Hematopoietic multipotent progenitor cell treated with erythropoietin and hydrocortisone succinate and interleukin-3 and kit ligand, for 17 days (in vitro differentiated cells): ENCODE results near the gene UBE4B.
"Not testable (repeated sequence)": the region's sequence is repeated elsewhere in the genome, so short reads cannot be mapped to it uniquely, and the experiment has no call there.

ENCODE experiments used
- DNase-seq: peaks from one replicate; pipeline ENCODE4 v3.0.0-alpha.2; 2015; ENCODE audit warnings: low spot score

The UBE4B gene

GRCh38 chr1:10177876-10178275 lies 145.1 kb downstream of the UBE4B start:
- DNase-seq: no peak

GRCh38 chr1:10178597-10179405 lies 146.0 kb downstream of the UBE4B start:
- no peak for DNase-seq

GRCh38 chr1:10179406-10180091 lies 146.8 kb downstream of the UBE4B start:
- no peak for DNase-seq

GRCh38 chr1:10181154-10181553 lies 148.4 kb downstream of the UBE4B start:
- DNase-seq: no peak

- DNase-seq: no peak
These were observed 153.0 kb downstream of the UBE4B start for GRCh38 chr1:10185759-10186158.

- DNase-seq: no peak
These were observed 153.7 kb downstream of the UBE4B start for GRCh38 chr1:10186331-10187025.

GRCh38 chr1:10187026-10187334 lies 154.2 kb downstream of the UBE4B start:
- no peak for DNase-seq

GRCh38 chr1:10188133-10188650 lies 155.4 kb downstream of the UBE4B start:
- no peak for DNase-seq

GRCh38 chr1:10189659-10190058 lies 156.9 kb downstream of the UBE4B start:
- DNase-seq: no peak

- DNase-seq: no peak
These were observed 159.5 kb downstream of the UBE4B start for GRCh38 chr1:10192263-10192662.

- no peak for DNase-seq
These were observed 160.5 kb downstream of the UBE4B start for GRCh38 chr1:10193288-10193687.

GRCh38 chr1:10195570-10195969 lies 162.8 kb downstream of the UBE4B start:
- no peak for DNase-seq

- DNase-seq: no peak
These were observed 164.2 kb downstream of the UBE4B start for GRCh38 chr1:10196976-10197375.

- no peak for DNase-seq
These were observed 167.9 kb downstream of the UBE4B start for GRCh38 chr1:10200620-10201019.

GRCh38 chr1:10204003-10204642 lies 171.4 kb downstream of the UBE4B start:
- DNase-seq: no peak

- not testable (repeated sequence) for DNase-seq
These were observed 172.4 kb downstream of the UBE4B start for GRCh38 chr1:10205206-10205605.

- no peak for DNase-seq
These were observed 175.1 kb downstream of the UBE4B start for GRCh38 chr1:10207810-10208209.

- DNase-seq: no peak
These were observed 175.8 kb downstream of the UBE4B start for GRCh38 chr1:10208537-10208936.

GRCh38 chr1:10209590-10209904 lies 176.8 kb downstream of the UBE4B start:
- DNase-seq: no peak

GRCh38 chr1:10209905-10210810 lies 177.4 kb downstream of the UBE4B start, which contains the start of gene KIF1B:
KIF1B (plus strand) TSS chr1:10210570; CDS start chr1:10232329, 21,759 bp downstream.
- peak; percentile 97 for DNase-seq
